NT2/D1 (cell line): ENCODE data around the gene IQSEC1.

Experiments
- SUZ12 ChIP-seq: IDR thresholded peaks from 2 replicates; pipeline ENCODE4 v1.6.1; 2011; ENCODE audit not compliant: insufficient read length, insufficient read depth; ENCODE audit errors: extremely low read depth
- YY1 ChIP-seq: IDR thresholded peaks from 2 replicates; pipeline ENCODE4 v1.6.1; 2011; ENCODE audit not compliant: insufficient read length, insufficient read depth
- ZNF274 ChIP-seq: IDR thresholded peaks from 2 replicates; pipeline ENCODE4 v1.6.1; 2011; ENCODE audit warnings: mild to moderate bottlenecking, low read depth, low read length

GRCh38 chr3:12884790-12885582 is 188.2 kb downstream of the IQSEC1 start:
- TF ChIP-seq ZNF274 (no peak), SUZ12 (no peak), YY1 (no peak)
